Esophagus muscularis mucosa (tissue), 3 donors: ENCODE results near the gene NRIP1.

ENCODE experiments used
- CTCF ChIP-seq, 3 experiments: fragments of 200-600 bp in 2 of 3; fragments of 450-650 bp in 1 of 3; sonication (generic) in 2 of 3; IDR thresholded peaks; one replicate each; pipeline ENCODE4 v1.5.1; 2017 to 2019; ENCODE audit warnings: antibody characterized with exemption in 3 of 3, mild to moderate bottlenecking in 2 of 3, moderate library complexity in 1 of 3
- POLR2AphosphoS5 ChIP-seq, 2 donors: sonication (generic); formaldehyde crosslinking; IDR thresholded peaks; one replicate each; pipeline ENCODE4 v1.6.1; 2017; ENCODE audit warnings: antibody characterized with exemption in 2 of 2

DNA sequence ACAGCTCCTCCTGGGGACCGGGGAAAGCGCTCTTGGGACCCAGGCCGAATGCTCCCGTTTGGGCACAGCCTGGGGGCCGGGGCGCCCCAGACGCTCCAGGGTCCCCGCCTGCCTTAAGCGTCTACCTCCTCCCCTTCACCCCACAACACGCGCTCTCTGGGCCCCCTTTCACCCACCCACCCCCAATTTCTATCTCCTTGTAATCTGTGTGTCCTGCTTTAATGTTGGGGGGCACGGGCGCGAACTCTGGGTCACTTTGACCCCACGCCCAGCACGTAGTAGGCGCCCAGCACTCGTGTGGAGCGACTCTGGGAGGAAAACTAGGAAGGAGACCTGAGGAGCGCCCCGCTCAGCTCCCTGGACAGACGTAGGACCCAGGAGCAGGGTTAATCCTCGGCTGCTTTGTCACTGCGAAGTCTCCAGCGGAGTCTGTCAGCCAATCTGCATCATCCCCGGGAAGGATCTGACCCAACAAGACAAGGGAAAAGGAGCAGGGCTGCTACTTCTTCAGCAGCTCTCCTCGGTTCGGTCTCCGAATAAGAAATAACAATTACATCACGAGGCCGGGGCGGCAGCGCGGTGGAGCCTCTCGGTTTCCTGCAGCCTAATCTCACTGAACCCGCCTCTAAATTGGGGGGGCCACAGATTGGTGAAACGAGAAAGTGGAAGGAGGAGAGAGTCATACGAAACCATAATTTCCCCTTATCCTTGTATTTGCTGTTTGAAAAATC lies 757 bp upstream of the NRIP1 start:
- peak; percentile 80 to 88 for TF ChIP-seq POLR2AphosphoS5 (IDR thresholded peaks at IDR 0.05)
- no peak for TF ChIP-seq CTCF (IDR thresholded peaks at IDR 0.05)
